T-helper 1 cell treated with Interleukin-12 subunit alpha and Interleukin-12 subunit beta and Interleukin-4 antibody, amounts not matched to agents 30 ng/mL and 1 ng/mL, for 36 hours (primary cell): Measurements from ENCODE around the gene TGM2. TPM values are rescaled to one million over a fixed set of nuclear protein-coding genes. Genes with fewer than 3 reads are reported as not detected.

ENCODE experiments used
- intact Hi-C: fragments of 100-400 bp; cut with micrococcal nuclease; formaldehyde crosslinking; loops from one replicate; pipeline ENCODE4 v1.15.1; 2024
- total RNA-seq: library from RNA; stranded (reverse); gene quantifications from 2 replicates; pipeline ENCODE4 v1.2.3, GENCODE V29; 2022

Gene TGM2
- total RNA-seq, 1 donor from 2014 or later, result 2.3 TPM

- intact Hi-C loops, result no loop called here
These were observed 69.9 kb downstream of the TGM2 start for GRCh38 chr20:38095017-38095686.

DNA sequence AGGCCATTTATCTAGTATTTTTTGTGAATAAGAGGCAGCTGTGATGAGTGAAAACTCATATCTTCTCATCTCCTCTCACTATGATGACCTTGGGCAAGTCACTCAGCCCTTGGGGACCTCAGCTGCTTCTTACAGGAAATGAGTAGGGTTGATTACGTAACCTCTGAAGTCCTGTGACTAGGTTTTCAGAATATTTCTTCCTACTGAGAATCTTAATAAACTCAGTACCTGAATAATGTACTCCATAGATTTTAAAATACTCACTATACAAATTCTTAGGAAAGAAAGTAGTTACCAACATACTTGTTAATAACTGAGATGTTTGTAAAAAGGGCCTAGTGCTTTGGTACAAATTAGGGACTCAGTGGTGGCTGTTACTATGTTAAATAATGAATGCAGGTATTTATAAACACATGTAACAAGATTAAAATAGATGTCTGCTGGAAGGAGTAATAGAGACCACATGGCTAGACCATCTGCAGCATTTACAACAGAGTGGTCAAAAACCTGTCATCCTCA is 70.6 kb downstream of the TGM2 start:
- intact Hi-C loops, result loop anchor here (1.0 to 5.0 kb wide), 2 partner anchors 21 to 73 kb away; partner anchors contain the start of gene TGM2

DNA sequence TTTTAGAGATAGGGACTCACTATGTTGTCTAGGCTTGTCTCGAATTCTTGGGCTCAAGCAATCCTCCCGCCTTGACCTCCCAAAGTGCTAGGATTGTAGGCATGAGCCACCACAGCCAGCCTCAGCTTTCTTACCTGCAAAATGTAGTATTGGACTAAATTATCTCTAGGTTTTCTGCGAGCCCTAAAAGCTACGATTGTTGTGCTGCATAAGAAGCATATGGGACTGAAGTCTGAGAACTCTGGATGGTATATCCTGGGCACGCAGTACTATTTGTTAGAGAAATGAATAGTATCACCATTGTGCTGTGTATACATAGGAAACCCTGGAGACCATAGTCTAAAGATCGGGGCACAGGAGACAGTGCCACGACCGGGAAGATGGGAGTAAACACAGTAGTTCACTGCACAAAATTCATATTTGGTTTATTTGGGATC is 71.4 kb downstream of the TGM2 start:
- intact Hi-C loops, result loop anchor here (1.0 to 5.0 kb wide), 2 partner anchors 20 to 74 kb away; partner anchors contain the start of gene TGM2

GRCh38 chr20:38092915-38093314 is 72.2 kb downstream of the TGM2 start:
- intact Hi-C loops, result loop anchor here (5.0 kb wide), 1 partner anchor 74 kb away; the partner anchor contains the start of gene TGM2

- intact Hi-C loops, result loop anchor here (5.0 kb wide), 1 partner anchor 75 kb away; the partner anchor contains the start of gene TGM2
These were observed 72.7 kb downstream of the TGM2 start for GRCh38 chr20:38092260-38092857.

DNA sequence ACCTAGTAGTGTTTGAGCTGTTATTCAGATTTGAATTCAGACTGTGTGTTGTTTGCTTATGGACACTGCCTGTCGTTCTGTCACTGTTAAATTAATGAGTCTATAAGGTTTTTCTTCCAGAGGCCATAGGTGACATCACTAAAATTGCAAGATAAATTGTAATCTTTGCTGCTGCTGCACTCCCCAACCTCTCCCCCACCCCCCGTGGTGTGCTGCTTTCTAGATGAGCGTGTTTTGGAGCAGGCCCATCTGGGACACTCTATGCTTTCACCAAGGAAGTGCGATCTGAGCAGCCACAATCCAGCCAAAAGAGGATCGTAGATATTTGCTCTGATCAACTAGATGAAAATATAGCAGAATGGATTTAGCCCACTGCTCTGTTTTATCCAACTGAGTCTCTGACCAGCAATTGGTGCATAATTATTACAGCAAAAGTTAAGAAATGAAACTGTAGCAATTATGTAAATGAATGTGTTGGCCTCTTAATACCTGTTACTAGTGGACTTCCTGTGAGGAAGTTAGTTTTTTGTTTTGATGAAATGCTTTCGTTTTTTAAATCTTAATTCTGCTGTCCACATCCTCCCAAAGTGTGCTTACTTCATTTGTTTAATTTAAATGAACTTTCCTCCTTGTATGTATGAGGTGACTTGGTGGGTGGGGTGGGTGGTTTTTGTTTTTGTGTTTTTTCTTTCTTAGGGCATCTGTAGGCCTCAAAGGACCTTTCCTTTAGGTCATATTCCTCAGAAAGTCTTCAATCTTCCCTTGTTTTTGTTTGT is 73.4 kb downstream of the TGM2 start:
- intact Hi-C loops, result loop anchor here (5.0 kb wide), 1 partner anchor 76 kb away; the partner anchor contains the start of gene TGM2

DNA sequence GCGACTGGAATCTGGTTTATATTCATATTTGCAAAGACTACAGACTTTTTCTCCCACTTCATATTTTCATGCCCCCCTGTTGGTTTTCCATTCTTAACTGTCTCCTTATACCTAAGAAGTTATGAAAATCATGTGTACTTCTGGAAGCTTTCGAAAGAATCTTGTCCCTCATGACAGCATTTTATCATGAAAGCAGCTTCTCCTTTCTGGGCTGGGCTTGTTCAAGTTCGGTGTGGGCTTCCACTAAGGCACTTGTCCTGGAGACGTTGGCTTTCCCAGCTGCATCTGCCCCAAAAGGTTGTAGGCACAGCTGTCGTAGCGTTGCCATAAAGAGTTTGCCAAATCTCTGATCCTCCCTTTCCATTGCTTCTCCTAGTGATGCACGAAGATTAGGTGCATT is 75.0 kb downstream of the TGM2 start:
- intact Hi-C loops, result loop anchor here (5.0 kb wide), 1 partner anchor 77 kb away; the partner anchor contains the start of gene TGM2

- intact Hi-C loops, result no loop called here
These were observed 75.6 kb downstream of the TGM2 start for GRCh38 chr20:38089500-38089899.

GRCh38 chr20:38085026-38085425 is 80.0 kb downstream of the TGM2 start:
- intact Hi-C loops, result no loop called here

DNA sequence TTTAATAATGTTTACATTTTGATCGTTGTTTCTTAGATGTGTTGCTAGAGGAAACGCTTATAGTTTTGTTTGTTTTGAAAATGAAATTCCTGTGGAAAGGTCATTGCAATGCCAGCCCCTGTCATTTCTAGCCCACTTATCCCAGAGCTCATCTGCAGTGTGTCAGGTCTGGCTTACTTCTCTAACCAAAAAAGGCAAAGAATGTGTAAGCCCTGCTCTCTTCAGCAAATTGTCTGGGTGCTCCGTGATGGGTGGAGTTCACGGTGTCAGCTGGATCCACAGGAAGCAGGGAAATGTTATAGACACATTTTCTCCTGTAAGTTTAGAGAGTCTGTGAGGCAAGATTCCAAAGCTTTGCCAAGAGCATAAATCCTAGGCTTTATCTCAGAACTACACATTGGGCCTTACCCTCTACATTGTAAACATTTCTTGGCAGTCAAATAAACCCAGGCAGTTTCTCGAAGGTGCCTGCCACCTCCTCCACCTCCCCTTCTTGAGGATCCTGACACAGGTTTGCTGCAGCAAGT is 80.6 kb downstream of the TGM2 start:
- intact Hi-C loops, result no loop called here

GRCh38 chr20:38083338-38084048 is 81.6 kb downstream of the TGM2 start:
- intact Hi-C loops, result no loop called here

GRCh38 chr20:38082894-38083293 is 82.2 kb downstream of the TGM2 start:
- intact Hi-C loops, result no loop called here

DNA sequence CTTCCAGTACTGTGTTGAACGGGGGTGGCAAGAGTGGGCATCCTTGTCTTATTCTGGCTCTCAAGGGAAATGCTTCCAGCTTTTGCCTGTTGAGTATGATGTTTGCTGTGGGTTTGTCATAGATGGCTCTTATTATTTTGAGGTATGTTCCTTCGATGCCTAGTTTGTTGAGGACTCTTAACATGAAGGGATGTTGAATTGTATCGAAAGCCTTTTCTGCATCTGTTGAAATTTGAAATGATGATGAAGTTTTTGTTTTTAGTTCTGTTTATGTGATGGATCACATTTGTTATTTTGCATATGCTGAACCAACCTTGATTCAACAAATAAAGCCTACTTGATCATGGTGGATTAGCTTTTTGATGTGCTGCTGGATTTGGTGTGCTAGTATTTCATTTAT is 83.5 kb downstream of the TGM2 start:
- intact Hi-C loops, result no loop called here

DNA sequence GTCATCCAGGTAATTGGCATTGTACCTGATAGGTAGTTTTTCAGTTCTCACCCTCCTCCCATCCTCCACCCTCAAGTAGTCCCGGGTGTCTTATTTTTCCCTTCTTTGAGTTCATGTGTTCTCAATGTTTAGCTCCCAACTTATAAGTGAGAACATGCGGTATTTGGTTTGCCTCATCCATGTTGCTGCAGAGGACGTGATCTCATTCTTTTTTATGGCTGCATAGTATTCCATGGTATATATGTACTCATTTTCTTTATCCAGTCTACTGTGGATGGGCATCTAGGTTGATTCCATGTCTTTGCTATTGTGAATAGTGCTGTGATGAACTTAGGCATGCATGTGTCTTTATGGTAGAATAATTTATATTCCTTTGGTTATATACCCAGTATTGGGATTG is 85.7 kb downstream of the TGM2 start:
- intact Hi-C loops, result no loop called here

GRCh38 chr20:38078084-38078483 is 87.0 kb downstream of the TGM2 start:
- intact Hi-C loops, result no loop called here

Other genes with a start within 250 kb of the TGM2 start
- 29.4 and 30.1 TPM in 2 replicates for gene TTI1, start 131.8 kb downstream of the TGM2 start, total RNA-seq
- 51.9 and 55.6 TPM in 2 replicates for gene RPRD1B, start 131.5 kb downstream of the TGM2 start, total RNA-seq
- not detected in 2 replicates for gene KIAA1755, start 95.5 kb upstream of the TGM2 start, total RNA-seq
- not detected in 2 replicates for gene BPI, start 138.9 kb upstream of the TGM2 start, total RNA-seq
- not detected in 2 replicates for gene LBP, start 181.2 kb upstream of the TGM2 start, total RNA-seq